Keratinocyte (primary cell): ENCODE data around the gene CPNE7. TPM values are rescaled to one million over a fixed set of nuclear protein-coding genes. Genes with fewer than 3 reads are reported as not detected.

Experiments
- DNase-seq: peaks from one replicate; pipeline ENCODE4 v3.0.0-alpha.2; 2011; ENCODE audit warnings: low read depth, missing footprints, low spot score
- FAIRE-seq: peaks from 2 replicates; lab custom pipeline; 2011; peaks lifted over from hg19 to GRCh38; lab: Jason Lieb, UNC
- H2AFZ ChIP-seq: 2 replicates; pipeline ENCODE4 v1.6.0; 2012; ENCODE audit warnings: low read length, control low read depth, inconsistent platforms; ENCODE audit not compliant: control insufficient read depth
- H3K27ac ChIP-seq: 2 replicates; pipeline ENCODE4 v1.5.1; 2011; ENCODE audit warnings: low read length; ENCODE audit not compliant: control insufficient read depth, insufficient read depth
- H3K27me3 ChIP-seq: 3 replicates; pipeline ENCODE4 v1.6.0; 2011; ENCODE audit warnings: low read length; ENCODE audit not compliant: control insufficient read depth, insufficient read depth; ENCODE audit errors: extremely low read depth
- H3K36me3 ChIP-seq, 2 experiments: 2 replicates in 1 of 2; 3 replicates in 1 of 2; pipeline ENCODE4 v1.5.1; 2011; ENCODE audit warnings: low read length in 2 of 2, mild to moderate bottlenecking in 1 of 2; ENCODE audit not compliant: control insufficient read depth in 2 of 2, insufficient read depth in 2 of 2; ENCODE audit errors: extremely low read depth in 1 of 2
- H3K4me1 ChIP-seq: 3 replicates; pipeline ENCODE4 v1.5.1; 2011; ENCODE audit warnings: low read length; ENCODE audit not compliant: control insufficient read depth, insufficient read depth; ENCODE audit errors: extremely low read depth
- H3K4me2 ChIP-seq: 3 replicates; pipeline ENCODE4 v1.6.0; 2011; ENCODE audit warnings: low read depth, low read length; ENCODE audit not compliant: control insufficient read depth, insufficient read depth; ENCODE audit errors: extremely low read depth
- H3K4me3 ChIP-seq, 3 experiments: fragments of 200-600 bp in 1 of 3; sonication (generic) in 1 of 3; 2 replicates in 2 of 3; 3 replicates in 1 of 3; pipeline ENCODE4 v1.5.1; 2011 to 2016; ENCODE audit warnings: low read length in 3 of 3, mild to moderate bottlenecking in 3 of 3, control low read depth in 2 of 3, inconsistent platforms in 1 of 3, low read depth in 1 of 3, mixed read lengths in 1 of 3, mixed run types in 1 of 3, moderate library complexity in 1 of 3; ENCODE audit not compliant: control insufficient read depth in 2 of 3, insufficient read depth in 2 of 3; ENCODE audit errors: extremely low read depth in 1 of 3
- H3K79me2 ChIP-seq: 2 replicates; pipeline ENCODE4 v1.6.0; 2012; ENCODE audit warnings: low read length; ENCODE audit not compliant: control insufficient read depth, insufficient read depth
- H3K9ac ChIP-seq: 3 replicates; pipeline ENCODE4 v1.6.0; 2011; ENCODE audit warnings: low read length; ENCODE audit not compliant: control insufficient read depth, insufficient read depth; ENCODE audit errors: extremely low read depth
- H3K9me1 ChIP-seq: 3 replicates; pipeline ENCODE4 v1.6.0; 2011; ENCODE audit warnings: low read length; ENCODE audit not compliant: control insufficient read depth, insufficient read depth; ENCODE audit errors: extremely low read depth
- H3K9me3 ChIP-seq: 2 replicates; pipeline ENCODE4 v1.5.1; 2012; ENCODE audit warnings: low read depth, low read length; ENCODE audit not compliant: control insufficient read depth
- H4K20me1 ChIP-seq: 3 replicates; pipeline ENCODE4 v1.6.0; 2011; ENCODE audit warnings: low read length; ENCODE audit not compliant: control insufficient read depth, insufficient read depth; ENCODE audit errors: extremely low read depth
- CTCF ChIP-seq, 3 experiments: IDR thresholded peaks in 1 of 3; conservative IDR thresholded peaks in 1 of 3; optimal IDR thresholded peaks in 1 of 3; 2 replicates in 2 of 3; 3 replicates in 1 of 3; pipeline versions ENCODE3 to v1.5.1; 2011; ENCODE audit warnings: low read length in 3 of 3, mild to moderate bottlenecking in 3 of 3, moderate library complexity in 2 of 3, control low read depth in 1 of 3, inconsistent platforms in 1 of 3; ENCODE audit not compliant: insufficient read depth in 2 of 3; ENCODE audit errors: extremely low read depth in 1 of 3
- EZH2 ChIP-seq: IDR thresholded peaks from one replicate; pipeline ENCODE4 v1.6.1; 2012; ENCODE audit warnings: inconsistent platforms, mild to moderate bottlenecking, low read length, moderate library complexity
- dilution Hi-C: fragments of 300-500 bp; cut with MboI; formaldehyde crosslinking; loops from one replicate; pipeline ENCODE4 v1.7.0; 2020; ENCODE audit warnings: low sequenced_read_pairs; ENCODE audit not compliant: extremely low pct_ligation_motif_present
- polyA plus RNA-seq, 5 experiments: library from polyadenylated mRNA; depleted of rRNA in 3 of 5; stranded (reverse) in 3 of 5; stranded (forward) in 1 of 5; unstranded in 1 of 5; fragments of >200 nt; gene quantifications; 1 replicate in 1 of 5; 2 replicates in 3 of 5; 3 replicates in 1 of 5; pipeline versions ENCODE4 v1.2.1 to v1.2.3, GENCODE V29; 2011 to 2012; ENCODE audit warnings: missing spikeins in 2 of 5, low read depth in 1 of 5, low replicate concordance in 1 of 5

Gene CPNE7
- polyA plus RNA-seq, 1 donor (not counting 4 experiments of a cell fraction or from before 2014, with no cell fraction given): 9.1 TPM

- Histone ChIP-seq H3K9me1 (no peaks in the 10 kb centered on the region), H2AFZ (no peak overlapping the region), H3K79me2 (peaks cover 3% of the 10 kb centered on the region), H3K36me3 (peaks cover 20 to 26% of the 10 kb centered on the region in 2 experiments), H3K4me3 (no peak overlapping the region), H3K27ac (no peak overlapping the region), H3K4me2 (no peak overlapping the region), H3K4me1 (peaks cover 10% of the 10 kb centered on the region), H3K9me3 (no peaks in the 10 kb centered on the region), H4K20me1 (no peaks in the 10 kb centered on the region), H3K27me3 (no peaks in the 10 kb centered on the region), H3K9ac (no peak overlapping the region)
- dilution Hi-C loops: no loop called here
- DNase-seq (no peak), FAIRE-seq (no peak)
- TF ChIP-seq EZH2: no peak
Observed at GRCh38 chr16:89555780-89556179, 19.8 kb upstream of the CPNE7 start.

GRCh38 chr16:89556750-89557689, 18.5 kb upstream of the CPNE7 start:
- Histone ChIP-seq H3K36me3 (peaks cover 28 to 29% of the 10 kb centered on the region in 2 experiments), H3K9me1 (no peaks in the 10 kb centered on the region), H3K4me2 (no peak overlapping the region), H3K9ac (no peak overlapping the region), H3K27ac (no peak overlapping the region), H3K4me1 (peaks cover 12% of the 10 kb centered on the region), H3K27me3 (no peaks in the 10 kb centered on the region), H2AFZ (no peak overlapping the region), H4K20me1 (peaks cover 6% of the 10 kb centered on the region), H3K9me3 (no peaks in the 10 kb centered on the region), H3K4me3 (no peak overlapping the region), H3K79me2 (peaks cover 16% of the 10 kb centered on the region)
- TF ChIP-seq EZH2: no peak
- peak; percentile 86 to 90 (median 87) for TF ChIP-seq CTCF (optimal IDR thresholded peaks at IDR 0.05 in 1 of 3, IDR thresholded peaks at IDR 0.05 in 1 of 3, conservative IDR thresholded peaks at IDR 0.05 in 1 of 3; ENCODE audit: extremely low read depth in 1 of 3, insufficient read depth in 2 of 3, low read length in 3 of 3)
- FAIRE-seq (peak; percentile 51), DNase-seq (no peak)
- dilution Hi-C loops: no loop called here
